Neural progenitor cell (in vitro differentiated cells): Measurements from ENCODE around the gene CLCN6.

Experiments used
- EZH2 ChIP-seq: fragments of 200-600 bp; sonication (generic); IDR thresholded peaks from 2 replicates; pipeline ENCODE4 v1.6.1; 2017; ENCODE audit warnings: antibody characterized with exemption, mild to moderate bottlenecking, moderate library complexity
- EZH2phosphoT487 ChIP-seq: fragments of 200-600 bp; sonication (generic); IDR thresholded peaks from 2 replicates; pipeline ENCODE4 v1.6.1; 2017; ENCODE audit warnings: antibody characterized with exemption
- TF ChIP-seq, protein P1 (sequence below): fragments of 200-600 bp; sonication (generic); IDR thresholded peaks from 2 replicates; pipeline ENCODE4 v1.5.1; 2017; ENCODE audit warnings: antibody characterized with exemption, mild to moderate bottlenecking

- TF ChIP-seq, protein P1, sequence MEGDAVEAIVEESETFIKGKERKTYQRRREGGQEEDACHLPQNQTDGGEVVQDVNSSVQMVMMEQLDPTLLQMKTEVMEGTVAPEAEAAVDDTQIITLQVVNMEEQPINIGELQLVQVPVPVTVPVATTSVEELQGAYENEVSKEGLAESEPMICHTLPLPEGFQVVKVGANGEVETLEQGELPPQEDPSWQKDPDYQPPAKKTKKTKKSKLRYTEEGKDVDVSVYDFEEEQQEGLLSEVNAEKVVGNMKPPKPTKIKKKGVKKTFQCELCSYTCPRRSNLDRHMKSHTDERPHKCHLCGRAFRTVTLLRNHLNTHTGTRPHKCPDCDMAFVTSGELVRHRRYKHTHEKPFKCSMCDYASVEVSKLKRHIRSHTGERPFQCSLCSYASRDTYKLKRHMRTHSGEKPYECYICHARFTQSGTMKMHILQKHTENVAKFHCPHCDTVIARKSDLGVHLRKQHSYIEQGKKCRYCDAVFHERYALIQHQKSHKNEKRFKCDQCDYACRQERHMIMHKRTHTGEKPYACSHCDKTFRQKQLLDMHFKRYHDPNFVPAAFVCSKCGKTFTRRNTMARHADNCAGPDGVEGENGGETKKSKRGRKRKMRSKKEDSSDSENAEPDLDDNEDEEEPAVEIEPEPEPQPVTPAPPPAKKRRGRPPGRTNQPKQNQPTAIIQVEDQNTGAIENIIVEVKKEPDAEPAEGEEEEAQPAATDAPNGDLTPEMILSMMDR = no peak
- TF ChIP-seq EZH2 = no peak
- no peak for TF ChIP-seq EZH2phosphoT487
These were observed 13.9 kb upstream of the CLCN6 start for GRCh38 chr1:11792106-11792505.
